Measurements from ENCODE around the gene ZNF687. TPM values are rescaled to one million over a fixed set of nuclear protein-coding genes. Genes with fewer than 3 reads are reported as not detected.
"Not testable (repeated sequence)": the region's sequence is repeated elsewhere in the genome, so short reads cannot be mapped to it uniquely, and the experiment has no call there.

Gene ZNF687
- polyA plus RNA-seq, 1 of the 3 experiments (the other 2 are of a cell fraction): 15.8 TPM

- POLR2A ChIA-PET: no interaction called here
- H3K4me2 ChIP-seq: no peak overlapping the region
These were observed 8.1 kb upstream of the ZNF687 start for GRCh38 chr1:151273924-151274466.

DNA sequence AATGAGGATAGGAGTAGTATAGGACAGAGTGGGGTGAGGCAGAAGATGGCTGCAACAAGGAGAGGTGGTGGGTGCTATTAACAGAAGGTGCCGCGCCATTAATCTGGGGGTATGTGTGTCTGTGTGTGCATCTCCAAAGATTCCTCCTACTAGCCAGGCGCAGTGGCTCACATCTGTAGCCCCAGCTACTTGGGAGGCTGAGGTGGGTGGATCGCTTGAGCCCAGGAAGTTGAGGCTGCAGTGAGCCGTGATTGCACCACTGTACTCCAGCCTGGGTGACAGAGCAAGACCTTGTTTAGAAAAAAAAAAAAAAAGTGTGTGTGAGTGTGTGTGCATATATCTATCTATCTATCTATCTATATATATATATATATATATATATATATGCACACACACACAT lies 6.8 kb upstream of the ZNF687 start:
- H3K9ac ChIP-seq; H3K27ac ChIP-seq (ENCODE audit: low read depth in 2 of 2, low read length in 1 of 2); H3K9me3 ChIP-seq; H3K79me2 ChIP-seq (ENCODE audit: insufficient read depth); H3F3A ChIP-seq (replicated peaks; ENCODE audit: insufficient read depth); H3K27me3 ChIP-seq (ENCODE audit: insufficient read depth); DNase-seq; POLR2A ChIA-PET; H3K4me1 ChIP-seq (ENCODE audit: control insufficient read depth in 1 of 2, insufficient read depth in 2 of 2, low read depth in 1 of 2, low read length in 1 of 2); H3K9me2 ChIP-seq; H3K4me2 ChIP-seq; H2AFZ ChIP-seq (ENCODE audit: low read depth); H4K20me1 ChIP-seq (ENCODE audit: insufficient read depth); H3K4me3 ChIP-seq (ENCODE audit: low read depth in 2 of 2, low read length in 1 of 2): not testable (repeated sequence)
- CTCF ChIA-PET: interaction anchor here (0.7 kb wide), 1 partner anchor 19 kb away, joined by 3 read pairs; no protein-coding TSS in a partner anchor
- H3K36me3 ChIP-seq (replicated peaks in 1 of 2; ENCODE audit: control insufficient read depth in 1 of 2, insufficient read depth in 2 of 2, low read length in 1 of 2): peaks cover 0 to 11% of the 10 kb centered on the region in 2 experiments
- over 99% methylated on average over 5 of the region's 5 CpGs for WGBS (ENCODE audit: low lambda C conversion rate)

More at GRCh38 chr1:151273924-151274466, 8.1 kb upstream of the ZNF687 start:
- H2AFZ ChIP-seq (ENCODE audit: low read depth): no peak overlapping the region
- H3K4me3 ChIP-seq (ENCODE audit: low read depth in 2 of 2, low read length in 1 of 2): no peak overlapping the region
- no peaks in the 10 kb centered on the region for H3K79me2 ChIP-seq (ENCODE audit: insufficient read depth)
- no peaks in the 10 kb centered on the region for H3K27me3 ChIP-seq (ENCODE audit: insufficient read depth)
- no peak overlapping the region for H3K27ac ChIP-seq (ENCODE audit: low read depth in 2 of 2, low read length in 1 of 2)
- CTCF ChIA-PET: no interaction called here
- no peaks in the 10 kb centered on the region for H3K9me3 ChIP-seq
- H4K20me1 ChIP-seq (ENCODE audit: insufficient read depth): no peaks in the 10 kb centered on the region
- H3K9me2 ChIP-seq: no peaks in the 10 kb centered on the region
- H3F3A ChIP-seq (replicated peaks; ENCODE audit: insufficient read depth): peaks cover 8% of the 10 kb centered on the region
- 78% methylated on average over 3 of the region's 3 CpGs for WGBS (ENCODE audit: low lambda C conversion rate)
- TF ChIP-seq, protein P1, sequence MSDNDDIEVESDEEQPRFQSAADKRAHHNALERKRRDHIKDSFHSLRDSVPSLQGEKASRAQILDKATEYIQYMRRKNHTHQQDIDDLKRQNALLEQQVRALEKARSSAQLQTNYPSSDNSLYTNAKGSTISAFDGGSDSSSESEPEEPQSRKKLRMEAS (IDR thresholded peaks at IDR 0.05; ENCODE audit: low read depth): no peak
- no peak for TF ChIP-seq GATA2 (CRISPR knock-in tag; IDR thresholded peaks at IDR 0.05)
- TF ChIP-seq TCF12 (IDR thresholded peaks at IDR 0.05): no peak
- TF ChIP-seq RXRA (IDR thresholded peaks at IDR 0.05; ENCODE audit: borderline replicate concordance, low read depth): no peak
- TF ChIP-seq IRF3 (IDR thresholded peaks at IDR 0.05; ENCODE audit: low read depth, low read length): no peak
- no peak for TF ChIP-seq NFIC (IDR thresholded peaks at IDR 0.05; ENCODE audit: borderline replicate concordance)
- TF ChIP-seq TAF1 (IDR thresholded peaks at IDR 0.05; ENCODE audit: borderline replicate concordance, low read depth, low read length): no peak
- no peak overlapping the region for H3K9ac ChIP-seq
- H3K36me3 ChIP-seq (replicated peaks in 1 of 2; ENCODE audit: control insufficient read depth in 1 of 2, insufficient read depth in 2 of 2, low read length in 1 of 2): peaks cover 0 to 16% of the 10 kb centered on the region in 2 experiments
- no peak for DNase-seq
- H3K4me1 ChIP-seq (ENCODE audit: control insufficient read depth in 1 of 2, insufficient read depth in 2 of 2, low read depth in 1 of 2, low read length in 1 of 2): no peaks in the 10 kb centered on the region

DNA sequence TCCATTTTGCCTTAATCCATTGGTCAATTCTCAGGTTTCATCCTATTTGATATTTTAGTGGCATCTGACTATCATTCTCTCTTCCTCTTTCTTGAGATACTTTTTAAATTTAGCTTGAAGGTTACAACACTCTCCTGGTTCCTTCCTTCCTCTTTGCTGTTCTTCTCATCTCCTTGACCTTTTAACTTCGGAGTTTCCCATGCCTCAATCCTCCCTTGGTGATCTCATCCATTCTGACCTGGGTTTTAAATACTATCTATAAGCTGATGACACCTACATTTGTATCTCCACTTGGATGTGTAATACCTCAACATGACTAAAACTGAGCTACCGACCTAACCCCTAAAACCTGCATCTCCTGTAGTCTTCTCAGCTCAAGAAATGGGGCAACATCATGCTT lies 4.8 kb upstream of the ZNF687 start:
- ChIA-PET POLR2A (no interaction called here), CTCF (interaction anchor here (0.8 to 1.2 kb wide), 2 partner anchors 25 to 63 kb away, joined by 3 to 5 read pairs; no protein-coding TSS in a partner anchor)
- DNase-seq: no peak
- Histone ChIP-seq H3K9me3 (no peaks in the 10 kb centered on the region), H3K79me2 (ENCODE audit: insufficient read depth) (no peaks in the 10 kb centered on the region), H3K9me2 (no peaks in the 10 kb centered on the region), H3K27me3 (ENCODE audit: insufficient read depth) (no peaks in the 10 kb centered on the region), H4K20me1 (ENCODE audit: insufficient read depth) (no peaks in the 10 kb centered on the region), H3K27ac (ENCODE audit: low read depth in 2 of 2, low read length in 1 of 2) (no peak overlapping the region), H3K4me3 (ENCODE audit: low read depth in 2 of 2, low read length in 1 of 2) (no peak overlapping the region), H3F3A (replicated peaks; ENCODE audit: insufficient read depth) (peaks cover 8% of the 10 kb centered on the region), H3K9ac (no peak overlapping the region), H3K4me2 (no peak overlapping the region), H2AFZ (ENCODE audit: low read depth) (no peak overlapping the region), H3K4me1 (ENCODE audit: control insufficient read depth in 1 of 2, insufficient read depth in 2 of 2, low read depth in 1 of 2, low read length in 1 of 2) (no peaks in the 10 kb centered on the region; a peak in 1 of 4 replicates), H3K36me3 (replicated peaks in 1 of 2; ENCODE audit: control insufficient read depth in 1 of 2, insufficient read depth in 2 of 2, low read length in 1 of 2) (peaks cover 0 to 7% of the 10 kb centered on the region in 2 experiments)
- TF ChIP-seq, protein P2, sequence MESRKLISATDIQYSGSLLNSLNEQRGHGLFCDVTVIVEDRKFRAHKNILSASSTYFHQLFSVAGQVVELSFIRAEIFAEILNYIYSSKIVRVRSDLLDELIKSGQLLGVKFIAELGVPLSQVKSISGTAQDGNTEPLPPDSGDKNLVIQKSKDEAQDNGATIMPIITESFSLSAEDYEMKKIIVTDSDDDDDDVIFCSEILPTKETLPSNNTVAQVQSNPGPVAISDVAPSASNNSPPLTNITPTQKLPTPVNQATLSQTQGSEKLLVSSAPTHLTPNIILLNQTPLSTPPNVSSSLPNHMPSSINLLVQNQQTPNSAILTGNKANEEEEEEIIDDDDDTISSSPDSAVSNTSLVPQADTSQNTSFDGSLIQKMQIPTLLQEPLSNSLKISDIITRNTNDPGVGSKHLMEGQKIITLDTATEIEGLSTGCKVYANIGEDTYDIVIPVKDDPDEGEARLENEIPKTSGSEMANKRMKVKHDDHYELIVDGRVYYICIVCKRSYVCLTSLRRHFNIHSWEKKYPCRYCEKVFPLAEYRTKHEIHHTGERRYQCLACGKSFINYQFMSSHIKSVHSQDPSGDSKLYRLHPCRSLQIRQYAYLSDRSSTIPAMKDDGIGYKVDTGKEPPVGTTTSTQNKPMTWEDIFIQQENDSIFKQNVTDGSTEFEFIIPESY (IDR thresholded peaks at IDR 0.05; ENCODE audit: borderline replicate concordance, low read depth): no peak
- TF ChIP-seq MEF2A (IDR thresholded peaks at IDR 0.05; ENCODE audit: borderline replicate concordance, low read depth) (no peak), FOXJ3 (CRISPR knock-in tag; IDR thresholded peaks at IDR 0.05) (no peak), GATA2 (CRISPR knock-in tag; IDR thresholded peaks at IDR 0.05) (no peak), IRF3 (IDR thresholded peaks at IDR 0.05; ENCODE audit: low read depth, low read length) (no peak), POLR2AphosphoS5 (IDR thresholded peaks at IDR 0.05; ENCODE audit: low read depth, low read length) (no peak), JUND (IDR thresholded peaks at IDR 0.05) (no peak)
- TF ChIP-seq, protein P3, sequence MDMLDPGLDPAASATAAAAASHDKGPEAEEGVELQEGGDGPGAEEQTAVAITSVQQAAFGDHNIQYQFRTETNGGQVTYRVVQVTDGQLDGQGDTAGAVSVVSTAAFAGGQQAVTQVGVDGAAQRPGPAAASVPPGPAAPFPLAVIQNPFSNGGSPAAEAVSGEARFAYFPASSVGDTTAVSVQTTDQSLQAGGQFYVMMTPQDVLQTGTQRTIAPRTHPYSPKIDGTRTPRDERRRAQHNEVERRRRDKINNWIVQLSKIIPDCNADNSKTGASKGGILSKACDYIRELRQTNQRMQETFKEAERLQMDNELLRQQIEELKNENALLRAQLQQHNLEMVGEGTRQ (IDR thresholded peaks at IDR 0.05; ENCODE audit: borderline replicate concordance, low read depth, low read length): no peak
- 50% methylated on average over 2 of the region's 2 CpGs for WGBS (ENCODE audit: low lambda C conversion rate)
